Colonic mucosa (tissue), 4 donors: ENCODE measurements around the gene GSN. TPM values are rescaled to one million over a fixed set of nuclear protein-coding genes. Genes with fewer than 3 reads are reported as not detected.
"Not testable (repeated sequence)": the region's sequence is repeated elsewhere in the genome, so short reads cannot be mapped to it uniquely, and the experiment has no call there.

ENCODE experiments used
- DNase-seq: peaks from one replicate; pipeline ENCODE4 v3.0.0-alpha.2; 2020
- H3K27ac ChIP-seq: fragments of 200-600 bp; one replicate; pipeline ENCODE4 v1.8.0; 2021
- H3K27me3 ChIP-seq: fragments of 200-600 bp; one replicate; pipeline ENCODE4 v1.8.0; 2021
- H3K36me3 ChIP-seq: fragments of 200-600 bp; one replicate; pipeline ENCODE4 v1.8.0; 2021
- H3K4me1 ChIP-seq: fragments of 200-600 bp; one replicate; pipeline ENCODE4 v1.8.0; 2021; ENCODE audit warnings: mild to moderate bottlenecking
- H3K4me3 ChIP-seq: fragments of 200-600 bp; one replicate; pipeline ENCODE4 v1.8.0; 2021
- H3K9ac ChIP-seq, 2 donors: one replicate each; pipeline ENCODE4 v1.7.0; 2013; ENCODE audit warnings: control low read depth in 2 of 2, low read depth in 2 of 2, low read length in 2 of 2
- H3K9me3 ChIP-seq: fragments of 200-600 bp; one replicate; pipeline ENCODE4 v1.8.0; 2021
- intact Hi-C: fragments of 100-400 bp; cut with DNase I; formaldehyde crosslinking; loops from one replicate; pipeline ENCODE4 v1.14.1; 2022
- total RNA-seq, 2 donors: library from RNA; stranded (reverse); fragmentation: NEBNext Ultra II Directional in 1 of 2; extraction: Animal tissue kit (Norgen Biotek cat#: 25700) in 1 of 2; gene quantifications; one replicate each; pipeline ENCODE4 v1.2.1, GENCODE V29; 2021
- TF ChIP-seq, protein P1 (sequence below): fragments of 200-600 bp; IDR thresholded peaks from one replicate; pipeline ENCODE4 v1.8.0; 2022; ENCODE audit warnings: antibody characterized with exemption, mild to moderate bottlenecking
- donor health status: healthy.
- donor health status: DM: no; HTN: no; CAD: no.
- donor health status: DM: no; HTN: no; CAD: no.

The GSN gene
- total RNA-seq, 2 donors from 2014 or later, result 413 to 553 TPM

DNA sequence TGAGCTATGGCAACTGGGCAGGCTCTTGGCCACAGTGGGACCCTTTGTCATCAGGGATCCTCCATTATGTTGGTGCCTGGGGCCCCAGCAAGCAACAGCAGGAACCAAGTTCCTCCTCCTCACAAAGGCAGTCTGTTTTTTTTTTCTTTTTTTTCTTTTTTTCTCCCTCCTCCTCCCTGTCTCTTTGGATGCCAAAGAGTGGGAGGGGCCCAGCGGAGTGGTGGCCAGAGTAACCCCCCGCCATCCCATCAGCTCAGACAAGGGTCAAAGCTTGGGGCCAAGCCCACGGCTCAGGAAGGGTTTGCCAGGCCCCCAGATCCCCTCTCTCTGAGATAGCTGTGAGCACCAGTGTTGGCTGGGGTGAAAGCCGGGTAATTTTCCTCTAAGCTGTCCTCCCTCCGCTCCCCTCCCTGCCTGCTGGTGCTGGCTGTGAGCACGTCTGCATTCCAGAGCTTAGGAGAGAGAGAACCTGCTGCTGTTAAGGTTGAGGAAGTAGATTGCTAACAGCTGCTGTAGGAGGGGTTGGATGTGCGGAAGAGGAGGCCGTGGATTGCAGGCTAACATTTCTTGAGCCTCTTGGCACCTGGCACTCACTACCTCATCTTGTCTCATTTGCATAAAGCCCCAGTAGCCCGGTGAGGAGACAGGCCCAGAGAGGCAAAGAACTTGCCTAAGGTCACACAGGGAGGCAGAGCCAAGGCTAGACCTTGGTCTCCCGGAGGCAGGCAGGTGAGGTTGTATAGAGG lies 21.2 kb downstream of the GSN start:
- H3K4me3 ChIP-seq, result no peak overlapping the region
- TF ChIP-seq, protein P1, sequence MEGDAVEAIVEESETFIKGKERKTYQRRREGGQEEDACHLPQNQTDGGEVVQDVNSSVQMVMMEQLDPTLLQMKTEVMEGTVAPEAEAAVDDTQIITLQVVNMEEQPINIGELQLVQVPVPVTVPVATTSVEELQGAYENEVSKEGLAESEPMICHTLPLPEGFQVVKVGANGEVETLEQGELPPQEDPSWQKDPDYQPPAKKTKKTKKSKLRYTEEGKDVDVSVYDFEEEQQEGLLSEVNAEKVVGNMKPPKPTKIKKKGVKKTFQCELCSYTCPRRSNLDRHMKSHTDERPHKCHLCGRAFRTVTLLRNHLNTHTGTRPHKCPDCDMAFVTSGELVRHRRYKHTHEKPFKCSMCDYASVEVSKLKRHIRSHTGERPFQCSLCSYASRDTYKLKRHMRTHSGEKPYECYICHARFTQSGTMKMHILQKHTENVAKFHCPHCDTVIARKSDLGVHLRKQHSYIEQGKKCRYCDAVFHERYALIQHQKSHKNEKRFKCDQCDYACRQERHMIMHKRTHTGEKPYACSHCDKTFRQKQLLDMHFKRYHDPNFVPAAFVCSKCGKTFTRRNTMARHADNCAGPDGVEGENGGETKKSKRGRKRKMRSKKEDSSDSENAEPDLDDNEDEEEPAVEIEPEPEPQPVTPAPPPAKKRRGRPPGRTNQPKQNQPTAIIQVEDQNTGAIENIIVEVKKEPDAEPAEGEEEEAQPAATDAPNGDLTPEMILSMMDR, result no peak
- H3K9me3 ChIP-seq, result no peaks in the 10 kb centered on the region
- intact Hi-C loops, result no loop called here
- peak overlapping the region; percentile 98 for H3K27ac ChIP-seq
- H3K36me3 ChIP-seq, result no peaks in the 10 kb centered on the region
- H3K4me1 ChIP-seq, result peaks cover 29% of the 10 kb centered on the region
- DNase-seq, result peak; percentile 70
- H3K27me3 ChIP-seq, result no peaks in the 10 kb centered on the region
- peak overlapping the region; percentile 28 to 61 for H3K9ac ChIP-seq

DNA sequence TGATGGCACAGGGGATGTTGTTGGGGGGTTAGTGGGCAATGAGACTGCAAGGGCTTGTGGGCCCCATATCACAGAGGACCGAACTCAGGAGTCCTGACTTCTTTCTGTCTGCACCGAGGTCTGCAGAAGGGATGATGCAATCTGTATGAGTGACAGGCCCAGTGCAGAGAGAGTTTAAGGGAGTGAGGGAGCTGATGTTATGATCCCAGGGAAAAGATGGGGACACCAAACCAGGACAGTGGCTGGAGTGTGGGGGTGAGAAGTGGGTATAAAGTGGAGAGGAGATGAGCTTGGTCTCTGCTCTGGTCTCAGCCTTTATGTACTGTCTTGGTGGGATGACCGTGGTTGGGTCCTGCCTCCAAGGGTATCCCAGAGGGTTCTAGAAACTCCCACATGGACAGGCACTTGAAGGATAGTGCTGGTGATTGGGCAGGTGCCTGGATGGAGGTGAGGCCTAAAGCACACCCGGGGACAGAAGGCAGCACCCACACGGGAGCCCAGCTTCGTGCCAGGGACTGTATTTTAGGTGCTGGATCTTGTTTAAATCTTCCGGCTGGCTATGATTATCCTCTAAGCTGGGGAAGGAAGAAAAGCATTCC lies 21.9 kb downstream of the GSN start:
- H3K9ac ChIP-seq, result peak overlapping the region in 1 of 2 donors; percentile 61
- no peaks in the 10 kb centered on the region for H3K27me3 ChIP-seq
- DNase-seq, result no peak
- no peaks in the 10 kb centered on the region for H3K9me3 ChIP-seq
- no peaks in the 10 kb centered on the region for H3K36me3 ChIP-seq
- no peak overlapping the region for H3K4me3 ChIP-seq
- peaks cover 29% of the 10 kb centered on the region for H3K4me1 ChIP-seq
- H3K27ac ChIP-seq, result peak overlapping the region; percentile 98
- TF ChIP-seq, protein P1, result no peak
- intact Hi-C loops, result no loop called here

DNA sequence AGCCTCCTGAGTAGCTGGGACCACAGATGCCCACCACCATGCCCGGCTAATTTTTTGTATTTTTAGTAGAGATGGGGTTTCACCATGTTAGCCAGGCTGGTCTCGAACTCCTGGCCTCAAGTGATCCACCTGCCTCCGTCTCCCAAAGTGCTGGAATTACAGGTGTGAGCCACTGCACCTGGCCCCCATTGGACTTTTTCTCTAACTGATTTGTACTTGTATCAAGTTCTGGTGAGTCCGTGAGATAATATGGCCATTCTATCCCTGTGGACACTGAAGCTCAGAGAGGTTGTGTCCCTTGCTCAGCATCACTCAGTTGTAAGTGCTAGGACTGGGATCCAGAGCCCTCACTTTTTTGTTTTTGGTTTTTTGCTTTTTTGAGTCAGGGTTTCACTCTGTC lies 23.6 kb downstream of the GSN start:
- H3K27ac ChIP-seq, H3K4me3 ChIP-seq, H3K27me3 ChIP-seq, H3K9ac ChIP-seq, intact Hi-C loops, H3K36me3 ChIP-seq, DNase-seq, H3K9me3 ChIP-seq: not testable (repeated sequence)
- H3K4me1 ChIP-seq, result peaks cover 23% of the 10 kb centered on the region

DNA sequence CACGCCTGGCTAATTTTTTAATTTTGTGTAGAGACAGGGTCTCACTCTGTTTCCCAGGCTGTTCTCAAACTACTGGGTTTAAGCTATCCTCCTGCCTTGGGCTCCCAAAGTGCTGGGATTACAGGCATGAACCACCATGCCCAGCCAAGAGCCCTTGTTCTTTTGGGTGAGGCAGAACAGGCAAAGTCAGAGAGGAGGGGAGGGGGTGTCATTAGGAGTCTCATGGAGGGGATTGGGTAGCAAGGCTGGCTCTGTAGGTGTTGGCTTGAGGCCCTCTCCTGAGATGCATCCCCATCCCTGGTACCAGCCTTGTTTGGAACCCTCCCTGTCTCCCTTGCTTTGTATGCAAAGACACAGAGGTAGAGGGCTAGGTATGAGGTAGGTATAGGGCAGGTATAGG lies 24.1 kb downstream of the GSN start:
- Histone ChIP-seq H3K27ac (peak overlapping the region; percentile 4), H3K36me3 (no peaks in the 10 kb centered on the region), H3K9ac (no peak overlapping the region), H3K9me3 (no peaks in the 10 kb centered on the region), H3K27me3 (no peaks in the 10 kb centered on the region), H3K4me3 (no peak overlapping the region), H3K4me1 (peaks cover 23% of the 10 kb centered on the region)
- no peak for DNase-seq
- TF ChIP-seq, protein P1, result no peak
- intact Hi-C loops, result no loop called here

DNA sequence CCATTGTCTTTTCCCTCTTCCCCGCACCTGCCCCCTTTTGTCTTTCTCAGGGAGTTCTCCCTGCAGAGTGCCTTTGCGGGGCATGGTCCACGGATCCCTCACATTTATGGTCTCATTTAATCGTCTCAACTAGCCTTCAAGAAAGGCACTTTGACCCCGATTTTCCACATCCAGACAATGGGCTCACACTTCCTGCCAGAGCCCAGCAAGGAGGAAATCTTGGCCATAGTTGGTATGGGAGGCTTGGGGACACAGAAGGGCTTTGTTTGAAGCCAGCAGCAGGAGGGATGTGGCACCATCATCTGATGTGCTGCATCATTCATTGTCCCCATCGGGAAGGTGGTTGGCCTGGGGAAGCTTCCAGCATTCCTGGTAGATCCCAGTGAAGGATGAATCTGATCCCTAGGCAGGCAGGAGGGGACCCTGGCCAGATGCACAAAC lies 24.9 kb downstream of the GSN start:
- TF ChIP-seq, protein P1, result no peak
- H3K27me3 ChIP-seq, result no peaks in the 10 kb centered on the region

More for the DNA sequence above, 24.9 kb downstream of the GSN start:
- intact Hi-C loops, result no loop called here
- no peaks in the 10 kb centered on the region for H3K9me3 ChIP-seq
- H3K4me3 ChIP-seq, result no peak overlapping the region
- H3K27ac ChIP-seq, result peak overlapping the region; percentile 4
- no peak for DNase-seq
- no peaks in the 10 kb centered on the region for H3K36me3 ChIP-seq
- no peak overlapping the region for H3K9ac ChIP-seq
- peaks cover 20% of the 10 kb centered on the region for H3K4me1 ChIP-seq
